ENCODE data around the gene TMEM132C. TPM values are rescaled to one million over a fixed set of nuclear protein-coding genes. Genes with fewer than 3 reads are reported as not detected.
"Not testable (repeated sequence)": the region's sequence is repeated elsewhere in the genome, so short reads cannot be mapped to it uniquely, and the experiment has no call there.

The TMEM132C gene
- total RNA-seq = 6.7 TPM

GRCh38 chr12:128267131-128267622 is at the start of gene TMEM132C:
TMEM132C (plus strand) TSS chr12:128267170; CDS start chr12:128267403, 233 bp downstream.
- no peak for DNase-seq (ENCODE audit: low spot score)

GRCh38 chr12:128224226-128224625 is 42.7 kb upstream of the TMEM132C start:
- no peak for DNase-seq (ENCODE audit: low spot score)

GRCh38 chr12:128228581-128228980 is 38.4 kb upstream of the TMEM132C start:
- no peak for DNase-seq (ENCODE audit: low spot score)

- no peak for DNase-seq (ENCODE audit: low spot score)
Measured at GRCh38 chr12:128235635-128236417, 31.1 kb upstream of the TMEM132C start.

- DNase-seq (ENCODE audit: low spot score) = no peak
Measured at GRCh38 chr12:128236525-128236924, 30.4 kb upstream of the TMEM132C start.

- no peak for DNase-seq (ENCODE audit: low spot score)
Measured at GRCh38 chr12:128240745-128241144, 26.2 kb upstream of the TMEM132C start.

GRCh38 chr12:128245121-128245520 is 21.8 kb upstream of the TMEM132C start:
- no peak for DNase-seq (ENCODE audit: low spot score)

GRCh38 chr12:128245905-128246304 is 21.1 kb upstream of the TMEM132C start:
- DNase-seq (ENCODE audit: low spot score) = no peak

GRCh38 chr12:128250096-128250495 is 16.9 kb upstream of the TMEM132C start:
- DNase-seq (ENCODE audit: low spot score) = no peak

GRCh38 chr12:128253829-128254228 is 13.1 kb upstream of the TMEM132C start:
- DNase-seq (ENCODE audit: low spot score) = not testable (repeated sequence)

GRCh38 chr12:128258866-128259555 is 8.0 kb upstream of the TMEM132C start:
- no peak for DNase-seq (ENCODE audit: low spot score)

GRCh38 chr12:128259556-128260070 is 7.4 kb upstream of the TMEM132C start:
- DNase-seq (ENCODE audit: low spot score) = no peak

GRCh38 chr12:128261757-128262156 is 5.2 kb upstream of the TMEM132C start:
- DNase-seq (ENCODE audit: low spot score) = no peak

GRCh38 chr12:128265566-128265965 is 1.4 kb upstream of the TMEM132C start:
- no peak for DNase-seq (ENCODE audit: low spot score)

- DNase-seq (ENCODE audit: low spot score) = no peak
Measured at GRCh38 chr12:128266086-128266485, 884 bp upstream of the TMEM132C start.

GRCh38 chr12:128266541-128267130 is 334 bp upstream of the TMEM132C start:
- no peak for DNase-seq (ENCODE audit: low spot score)

- no peak for DNase-seq (ENCODE audit: low spot score)
Measured at GRCh38 chr12:128267651-128268378, 845 bp downstream of the TMEM132C start.

GRCh38 chr12:128268379-128268995 is 1.5 kb downstream of the TMEM132C start:
- DNase-seq (ENCODE audit: low spot score) = no peak

GRCh38 chr12:128269181-128269591 is 2.2 kb downstream of the TMEM132C start:
- DNase-seq (ENCODE audit: low spot score) = no peak

GRCh38 chr12:128276471-128276870 is 9.5 kb downstream of the TMEM132C start:
- DNase-seq (ENCODE audit: low spot score) = no peak

GRCh38 chr12:128286970-128287369 is 20.0 kb downstream of the TMEM132C start:
- DNase-seq (ENCODE audit: low spot score) = no peak

All from mucosa of gallbladder (tissue), 1 donor.